HL-60 (cell line): ENCODE measurements around the gene PRKAG1.

Experiments
- DNase-seq, 2 experiments: peaks; one replicate each; pipeline ENCODE4 v3.0.0-alpha.2; 2010 to 2020; ENCODE audit warnings: low read depth in 1 of 2, low spot score in 1 of 2
- H3K27ac ChIP-seq: fragments of 250-450 bp; sonication (Bioruptor Pico); replicated peaks from 2 replicates; pipeline ENCODE4 v1.5.1; 2020; ENCODE audit warnings: mild to moderate bottlenecking, moderate library complexity
- H3K27me3 ChIP-seq: fragments of 250-450 bp; sonication (Bioruptor Pico); 2 replicates; pipeline ENCODE4 v1.5.1; 2021; ENCODE audit warnings: mild to moderate bottlenecking, moderate library complexity; ENCODE audit not compliant: insufficient read depth, poor library complexity, severe bottlenecking
- H3K4me3 ChIP-seq: replicated peaks from 2 replicates; pipeline ENCODE4 v1.5.1; 2011; ENCODE audit warnings: mild to moderate bottlenecking, control low read depth, low read length; ENCODE audit not compliant: insufficient read depth
- GABPA ChIP-seq: IDR thresholded peaks from 2 replicates; pipeline ENCODE4 v1.6.1; 2012; ENCODE audit warnings: low read depth
- POLR2AphosphoS5 ChIP-seq: IDR thresholded peaks from 2 replicates; pipeline ENCODE4 v1.6.1; 2012; ENCODE audit warnings: low read depth
- SPI1 ChIP-seq: IDR thresholded peaks from 2 replicates; pipeline ENCODE4 v1.6.1; 2012; ENCODE audit warnings: low read depth, mild to moderate bottlenecking, borderline replicate concordance
- TF ChIP-seq, protein P1 (sequence below): IDR thresholded peaks from 2 replicates; pipeline ENCODE4 v1.6.1; 2012; ENCODE audit warnings: low read depth; ENCODE audit not compliant: insufficient replicate concordance
- TF ChIP-seq, protein P2 (sequence below): IDR thresholded peaks from one replicate; pipeline ENCODE4 v1.5.1; 2011; ENCODE audit warnings: low read length, control low read depth, inconsistent platforms; ENCODE audit not compliant: insufficient read depth

The PRKAG1 gene

DNA sequence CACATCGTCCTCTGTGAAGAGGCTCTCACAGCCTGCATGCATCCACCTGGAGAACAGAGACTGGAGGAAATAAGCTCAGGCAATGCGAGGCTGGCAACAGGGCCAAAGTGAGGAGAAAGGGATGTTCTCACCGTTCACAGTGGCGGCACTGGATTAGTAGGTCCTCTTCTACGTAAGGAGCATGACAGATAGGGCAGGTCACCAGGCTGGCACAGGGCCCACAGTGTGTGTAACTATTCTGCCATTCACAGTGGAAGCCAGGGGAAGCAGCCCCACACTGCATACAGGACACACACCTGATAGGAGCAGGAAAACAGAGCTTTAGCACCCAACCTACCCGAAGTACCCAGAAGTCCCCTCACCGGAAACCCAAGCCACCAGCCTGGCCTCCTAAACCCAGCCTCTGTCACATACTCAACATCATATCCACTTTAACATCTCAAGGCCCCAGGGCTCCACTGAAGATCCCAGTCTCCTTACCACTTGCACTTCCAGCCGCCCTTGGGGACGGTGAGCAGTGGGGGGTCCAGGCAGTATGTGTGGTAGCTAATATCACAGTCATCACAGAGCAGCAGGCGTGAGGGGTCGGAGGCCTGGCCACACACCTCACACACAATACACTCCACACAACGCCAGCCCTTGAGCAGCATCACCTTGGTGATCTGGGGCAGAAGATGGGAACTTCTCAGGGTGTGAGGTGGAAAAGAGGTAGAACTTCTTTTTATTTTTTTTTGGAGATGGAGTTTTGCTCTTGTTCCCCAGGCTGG lies 27.7 kb upstream of the PRKAG1 start:
- Histone ChIP-seq H3K4me3 (no peak overlapping the region), H3K27ac (no peak overlapping the region), H3K27me3 (no peaks in the 10 kb centered on the region)
- TF ChIP-seq SPI1 (no peak), GABPA (no peak), POLR2AphosphoS5 (no peak)
- TF ChIP-seq, protein P1, sequence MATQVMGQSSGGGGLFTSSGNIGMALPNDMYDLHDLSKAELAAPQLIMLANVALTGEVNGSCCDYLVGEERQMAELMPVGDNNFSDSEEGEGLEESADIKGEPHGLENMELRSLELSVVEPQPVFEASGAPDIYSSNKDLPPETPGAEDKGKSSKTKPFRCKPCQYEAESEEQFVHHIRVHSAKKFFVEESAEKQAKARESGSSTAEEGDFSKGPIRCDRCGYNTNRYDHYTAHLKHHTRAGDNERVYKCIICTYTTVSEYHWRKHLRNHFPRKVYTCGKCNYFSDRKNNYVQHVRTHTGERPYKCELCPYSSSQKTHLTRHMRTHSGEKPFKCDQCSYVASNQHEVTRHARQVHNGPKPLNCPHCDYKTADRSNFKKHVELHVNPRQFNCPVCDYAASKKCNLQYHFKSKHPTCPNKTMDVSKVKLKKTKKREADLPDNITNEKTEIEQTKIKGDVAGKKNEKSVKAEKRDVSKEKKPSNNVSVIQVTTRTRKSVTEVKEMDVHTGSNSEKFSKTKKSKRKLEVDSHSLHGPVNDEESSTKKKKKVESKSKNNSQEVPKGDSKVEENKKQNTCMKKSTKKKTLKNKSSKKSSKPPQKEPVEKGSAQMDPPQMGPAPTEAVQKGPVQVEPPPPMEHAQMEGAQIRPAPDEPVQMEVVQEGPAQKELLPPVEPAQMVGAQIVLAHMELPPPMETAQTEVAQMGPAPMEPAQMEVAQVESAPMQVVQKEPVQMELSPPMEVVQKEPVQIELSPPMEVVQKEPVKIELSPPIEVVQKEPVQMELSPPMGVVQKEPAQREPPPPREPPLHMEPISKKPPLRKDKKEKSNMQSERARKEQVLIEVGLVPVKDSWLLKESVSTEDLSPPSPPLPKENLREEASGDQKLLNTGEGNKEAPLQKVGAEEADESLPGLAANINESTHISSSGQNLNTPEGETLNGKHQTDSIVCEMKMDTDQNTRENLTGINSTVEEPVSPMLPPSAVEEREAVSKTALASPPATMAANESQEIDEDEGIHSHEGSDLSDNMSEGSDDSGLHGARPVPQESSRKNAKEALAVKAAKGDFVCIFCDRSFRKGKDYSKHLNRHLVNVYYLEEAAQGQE, result no peak
- TF ChIP-seq, protein P2, sequence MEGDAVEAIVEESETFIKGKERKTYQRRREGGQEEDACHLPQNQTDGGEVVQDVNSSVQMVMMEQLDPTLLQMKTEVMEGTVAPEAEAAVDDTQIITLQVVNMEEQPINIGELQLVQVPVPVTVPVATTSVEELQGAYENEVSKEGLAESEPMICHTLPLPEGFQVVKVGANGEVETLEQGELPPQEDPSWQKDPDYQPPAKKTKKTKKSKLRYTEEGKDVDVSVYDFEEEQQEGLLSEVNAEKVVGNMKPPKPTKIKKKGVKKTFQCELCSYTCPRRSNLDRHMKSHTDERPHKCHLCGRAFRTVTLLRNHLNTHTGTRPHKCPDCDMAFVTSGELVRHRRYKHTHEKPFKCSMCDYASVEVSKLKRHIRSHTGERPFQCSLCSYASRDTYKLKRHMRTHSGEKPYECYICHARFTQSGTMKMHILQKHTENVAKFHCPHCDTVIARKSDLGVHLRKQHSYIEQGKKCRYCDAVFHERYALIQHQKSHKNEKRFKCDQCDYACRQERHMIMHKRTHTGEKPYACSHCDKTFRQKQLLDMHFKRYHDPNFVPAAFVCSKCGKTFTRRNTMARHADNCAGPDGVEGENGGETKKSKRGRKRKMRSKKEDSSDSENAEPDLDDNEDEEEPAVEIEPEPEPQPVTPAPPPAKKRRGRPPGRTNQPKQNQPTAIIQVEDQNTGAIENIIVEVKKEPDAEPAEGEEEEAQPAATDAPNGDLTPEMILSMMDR, result no peak
- DNase-seq, result no peak

- DNase-seq, result no peak
- Histone ChIP-seq H3K27me3 (no peaks in the 10 kb centered on the region), H3K27ac (no peak overlapping the region), H3K4me3 (no peak overlapping the region)
- TF ChIP-seq GABPA, result no peak
- TF ChIP-seq, protein P2, result no peak
- TF ChIP-seq POLR2AphosphoS5, result no peak
- TF ChIP-seq, protein P1, result no peak
- TF ChIP-seq SPI1, result no peak
Observed at GRCh38 chr12:49044660-49045059, 26.1 kb upstream of the PRKAG1 start.

- Histone ChIP-seq H3K27me3 (no peaks in the 10 kb centered on the region), H3K27ac (no peak overlapping the region), H3K4me3 (no peak overlapping the region)
- peak in 1 of 2 experiments; percentile 86 for DNase-seq
- TF ChIP-seq, protein P2, result peak; percentile 88
- TF ChIP-seq SPI1 (peak; percentile 73; the same call in 1 of the 2 replicates), GABPA (no peak), POLR2AphosphoS5 (peak; percentile 32; the same call in 1 of the 2 replicates)
Observed at GRCh38 chr12:49043856-49044258, 25.3 kb upstream of the PRKAG1 start.
